ENCODE results near the gene PROK1.
"Not testable (repeated sequence)": the region's sequence is repeated elsewhere in the genome, so short reads cannot be mapped to it uniquely, and the experiment has no call there.

PROK1 gene

GRCh38 chr1:110433803-110434202 is 17.1 kb upstream of the PROK1 start:
- peak; percentile 35 for DNase-seq (ENCODE audit: low read depth)

- DNase-seq (ENCODE audit: low read depth) = no peak
Measured at GRCh38 chr1:110434946-110435345, 16.0 kb upstream of the PROK1 start.

- DNase-seq (ENCODE audit: low read depth) = no peak
Measured at GRCh38 chr1:110436635-110437034, 14.3 kb upstream of the PROK1 start.

GRCh38 chr1:110437645-110438299 is 13.2 kb upstream of the PROK1 start:
- DNase-seq (ENCODE audit: low read depth) = not testable (repeated sequence)

GRCh38 chr1:110438893-110439292 is 12.1 kb upstream of the PROK1 start:
- no peak for DNase-seq (ENCODE audit: low read depth)

- not testable (repeated sequence) for DNase-seq (ENCODE audit: low read depth)
Measured at GRCh38 chr1:110439873-110440272, 11.1 kb upstream of the PROK1 start.

- DNase-seq (ENCODE audit: low read depth) = peak; percentile 31
Measured at GRCh38 chr1:110440877-110441276, 10.1 kb upstream of the PROK1 start.

GRCh38 chr1:110441888-110442287 is 9.1 kb upstream of the PROK1 start:
- DNase-seq (ENCODE audit: low read depth) = no peak

GRCh38 chr1:110443451-110443850 is 7.5 kb upstream of the PROK1 start:
- DNase-seq (ENCODE audit: low read depth) = no peak

- no peak for DNase-seq (ENCODE audit: low read depth)
Measured at GRCh38 chr1:110444561-110444960, 6.4 kb upstream of the PROK1 start.

- DNase-seq (ENCODE audit: low read depth) = no peak
Measured at GRCh38 chr1:110449661-110450651, 993 bp upstream of the PROK1 start.

- no peak for DNase-seq (ENCODE audit: low read depth)
Measured at GRCh38 chr1:110452330-110452729, 1.4 kb downstream of the PROK1 start.

- DNase-seq (ENCODE audit: low read depth) = no peak
Measured at GRCh38 chr1:110453829-110454228, 2.9 kb downstream of the PROK1 start.

GRCh38 chr1:110454328-110454727 is 3.4 kb downstream of the PROK1 start:
- DNase-seq (ENCODE audit: low read depth) = no peak

- DNase-seq (ENCODE audit: low read depth) = no peak
Measured at GRCh38 chr1:110455151-110455550, 4.2 kb downstream of the PROK1 start.

- DNase-seq (ENCODE audit: low read depth) = no peak
Measured at GRCh38 chr1:110457206-110457605, 6.3 kb downstream of the PROK1 start.

GRCh38 chr1:110460253-110461220 is 9.6 kb downstream of the PROK1 start:
- peak; percentile 72 for DNase-seq (ENCODE audit: low read depth)

- DNase-seq (ENCODE audit: low read depth) = no peak
Measured at GRCh38 chr1:110462093-110462492, 11.1 kb downstream of the PROK1 start.

- no peak for DNase-seq (ENCODE audit: low read depth)
Measured at GRCh38 chr1:110462964-110463363, 12.0 kb downstream of the PROK1 start.

- DNase-seq (ENCODE audit: low read depth) = no peak
Measured at GRCh38 chr1:110463725-110464124, 12.8 kb downstream of the PROK1 start.

GRCh38 chr1:110464340-110464739 is 13.4 kb downstream of the PROK1 start:
- no peak for DNase-seq (ENCODE audit: low read depth)
